ENCODE measurements around the gene TRAF2.

TRAF2 gene

DNA sequence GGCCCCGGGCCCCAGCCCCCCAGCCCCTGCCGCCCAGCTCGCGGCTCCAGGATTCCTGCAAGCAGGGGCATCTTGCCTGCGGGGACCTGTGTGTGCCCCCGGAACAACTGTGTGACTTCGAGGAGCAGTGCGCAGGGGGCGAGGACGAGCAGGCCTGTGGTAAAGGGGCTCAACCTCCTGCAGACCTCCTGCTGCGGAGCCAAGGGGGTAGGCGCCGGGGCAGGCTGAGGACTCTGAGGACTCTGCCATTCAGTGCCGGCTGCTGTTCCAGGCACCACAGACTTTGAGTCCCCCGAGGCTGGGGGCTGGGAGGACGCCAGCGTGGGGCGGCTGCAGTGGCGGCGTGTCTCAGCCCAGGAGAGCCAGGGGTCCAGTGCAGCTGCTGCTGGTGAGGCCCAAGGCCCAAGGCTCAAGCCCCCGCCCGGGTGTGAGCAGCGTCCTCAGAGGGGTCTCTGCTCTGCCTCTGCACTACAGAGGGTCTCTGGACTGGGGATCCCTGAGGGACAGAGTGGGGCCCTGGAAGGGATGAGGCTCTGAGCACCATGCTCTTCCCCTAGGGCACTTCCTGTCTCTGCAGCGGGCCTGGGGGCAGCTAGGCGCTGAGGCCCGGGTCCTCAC, 30.7 kb upstream of the TRAF2 start:
- H3K27ac ChIP-seq (ENCODE audit: low read depth, low read length), result peak overlapping the region; percentile 53; the same call in 1 of the 2 replicates
- no peak overlapping the region for H3K9ac ChIP-seq (ENCODE audit: low read length)
- no peak overlapping the region for H3K4me3 ChIP-seq (ENCODE audit: low read depth, low read length)

DNA sequence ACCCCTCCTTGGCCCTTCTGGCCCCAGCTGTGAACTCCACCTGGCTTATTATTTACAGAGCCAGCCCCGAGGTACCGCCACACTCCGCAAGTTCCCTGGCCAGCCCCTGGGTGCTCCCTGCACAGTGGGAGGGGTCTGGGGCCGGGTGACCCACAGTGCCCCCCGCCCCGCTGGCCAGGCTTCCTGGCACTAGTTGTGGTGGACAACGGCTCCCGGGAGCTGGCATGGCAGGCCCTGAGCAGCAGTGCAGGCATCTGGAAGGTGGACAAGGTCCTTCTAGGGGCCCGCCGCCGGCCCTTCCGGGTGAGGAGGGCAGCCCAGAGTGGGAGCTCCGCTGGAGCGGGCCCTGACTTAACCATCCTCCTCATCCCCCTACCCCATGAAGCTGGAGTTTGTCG, 30.2 kb upstream of the TRAF2 start:
- Histone ChIP-seq H3K36me3 (ENCODE audit: control insufficient read depth, insufficient read depth, low read length) (peaks cover 24% of the 10 kb centered on the region), H3K4me1 (ENCODE audit: control insufficient read depth, insufficient read depth, low read length) (no peaks in the 10 kb centered on the region), H3K27ac (ENCODE audit: low read depth, low read length) (peak overlapping the region; percentile 53; the same call in 1 of the 2 replicates), H3K9ac (ENCODE audit: low read length) (no peak overlapping the region), H3K27me3 (ENCODE audit: control insufficient read depth, insufficient read depth, low read length) (no peaks in the 10 kb centered on the region), H3K9me3 (ENCODE audit: control insufficient read depth, insufficient read depth, low read depth, low read length) (no peaks in the 10 kb centered on the region), H3K4me3 (ENCODE audit: low read depth, low read length) (no peak overlapping the region)

More for the DNA sequence above, 30.7 kb upstream of the TRAF2 start:
- H3K27me3 ChIP-seq (ENCODE audit: control insufficient read depth, insufficient read depth, low read length), result no peaks in the 10 kb centered on the region
- H3K4me1 ChIP-seq (ENCODE audit: control insufficient read depth, insufficient read depth, low read length), result no peaks in the 10 kb centered on the region
- H3K9me3 ChIP-seq (ENCODE audit: control insufficient read depth, insufficient read depth, low read depth, low read length), result no peaks in the 10 kb centered on the region
- H3K36me3 ChIP-seq (ENCODE audit: control insufficient read depth, insufficient read depth, low read length), result peaks cover 23% of the 10 kb centered on the region

DNA sequence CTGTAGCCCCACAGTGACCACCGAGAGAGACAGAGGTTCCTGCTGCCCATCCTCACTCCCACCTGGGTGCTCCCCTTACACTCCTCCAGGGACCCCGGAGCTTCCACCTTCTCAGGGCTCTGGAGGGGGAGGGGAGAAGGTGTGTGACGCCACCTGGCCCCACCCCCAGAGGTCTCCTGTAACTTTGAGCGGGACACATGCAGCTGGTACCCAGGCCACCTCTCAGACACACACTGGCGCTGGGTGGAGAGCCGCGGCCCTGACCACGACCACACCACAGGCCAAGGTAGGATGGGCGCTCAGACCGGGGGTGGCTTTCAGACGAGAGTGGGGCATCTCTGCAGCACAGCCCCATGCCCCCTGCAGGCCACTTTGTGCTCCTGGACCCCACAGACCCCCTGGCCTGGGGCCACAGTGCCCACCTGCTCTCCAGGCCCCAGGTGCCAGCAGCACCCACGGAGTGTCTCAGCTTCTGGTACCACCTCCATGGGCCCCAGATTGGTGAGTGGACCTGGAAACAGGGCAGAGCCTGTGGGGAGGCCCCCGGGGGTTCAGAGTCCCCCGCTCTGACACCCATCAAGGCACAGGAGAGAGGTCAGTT, 29.7 kb upstream of the TRAF2 start:
- no peak overlapping the region for H3K4me3 ChIP-seq (ENCODE audit: low read depth, low read length)
- H3K27ac ChIP-seq (ENCODE audit: low read depth, low read length), result no peak overlapping the region
- H3K9me3 ChIP-seq (ENCODE audit: control insufficient read depth, insufficient read depth, low read depth, low read length), result no peaks in the 10 kb centered on the region
- H3K36me3 ChIP-seq (ENCODE audit: control insufficient read depth, insufficient read depth, low read length), result peaks cover 24% of the 10 kb centered on the region
- H3K4me1 ChIP-seq (ENCODE audit: control insufficient read depth, insufficient read depth, low read length), result no peaks in the 10 kb centered on the region
- no peaks in the 10 kb centered on the region for H3K27me3 ChIP-seq (ENCODE audit: control insufficient read depth, insufficient read depth, low read length)
- no peak overlapping the region for H3K9ac ChIP-seq (ENCODE audit: low read length)

DNA sequence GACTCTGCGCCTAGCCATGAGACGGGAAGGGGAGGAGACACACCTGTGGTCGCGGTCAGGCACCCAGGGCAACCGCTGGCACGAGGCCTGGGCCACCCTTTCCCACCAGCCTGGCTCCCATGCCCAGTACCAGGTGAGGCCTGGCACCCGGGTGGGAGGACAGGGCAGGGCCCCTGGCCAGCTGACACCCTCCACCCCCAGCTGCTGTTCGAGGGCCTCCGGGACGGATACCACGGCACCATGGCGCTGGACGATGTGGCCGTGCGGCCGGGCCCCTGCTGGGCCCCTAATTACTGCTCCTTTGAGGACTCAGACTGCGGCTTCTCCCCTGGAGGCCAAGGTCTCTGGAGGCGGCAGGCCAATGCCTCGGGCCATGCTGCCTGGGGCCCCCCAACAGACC, 29.1 kb upstream of the TRAF2 start:
- H3K4me3 ChIP-seq (ENCODE audit: low read depth, low read length), result no peak overlapping the region
- no peak overlapping the region for H3K27ac ChIP-seq (ENCODE audit: low read depth, low read length)
- H3K9ac ChIP-seq (ENCODE audit: low read length), result no peak overlapping the region
- no peaks in the 10 kb centered on the region for H3K9me3 ChIP-seq (ENCODE audit: control insufficient read depth, insufficient read depth, low read depth, low read length)
- no peaks in the 10 kb centered on the region for H3K27me3 ChIP-seq (ENCODE audit: control insufficient read depth, insufficient read depth, low read length)
- H3K4me1 ChIP-seq (ENCODE audit: control insufficient read depth, insufficient read depth, low read length), result no peaks in the 10 kb centered on the region
- H3K36me3 ChIP-seq (ENCODE audit: control insufficient read depth, insufficient read depth, low read length), result peaks cover 26% of the 10 kb centered on the region

DNA sequence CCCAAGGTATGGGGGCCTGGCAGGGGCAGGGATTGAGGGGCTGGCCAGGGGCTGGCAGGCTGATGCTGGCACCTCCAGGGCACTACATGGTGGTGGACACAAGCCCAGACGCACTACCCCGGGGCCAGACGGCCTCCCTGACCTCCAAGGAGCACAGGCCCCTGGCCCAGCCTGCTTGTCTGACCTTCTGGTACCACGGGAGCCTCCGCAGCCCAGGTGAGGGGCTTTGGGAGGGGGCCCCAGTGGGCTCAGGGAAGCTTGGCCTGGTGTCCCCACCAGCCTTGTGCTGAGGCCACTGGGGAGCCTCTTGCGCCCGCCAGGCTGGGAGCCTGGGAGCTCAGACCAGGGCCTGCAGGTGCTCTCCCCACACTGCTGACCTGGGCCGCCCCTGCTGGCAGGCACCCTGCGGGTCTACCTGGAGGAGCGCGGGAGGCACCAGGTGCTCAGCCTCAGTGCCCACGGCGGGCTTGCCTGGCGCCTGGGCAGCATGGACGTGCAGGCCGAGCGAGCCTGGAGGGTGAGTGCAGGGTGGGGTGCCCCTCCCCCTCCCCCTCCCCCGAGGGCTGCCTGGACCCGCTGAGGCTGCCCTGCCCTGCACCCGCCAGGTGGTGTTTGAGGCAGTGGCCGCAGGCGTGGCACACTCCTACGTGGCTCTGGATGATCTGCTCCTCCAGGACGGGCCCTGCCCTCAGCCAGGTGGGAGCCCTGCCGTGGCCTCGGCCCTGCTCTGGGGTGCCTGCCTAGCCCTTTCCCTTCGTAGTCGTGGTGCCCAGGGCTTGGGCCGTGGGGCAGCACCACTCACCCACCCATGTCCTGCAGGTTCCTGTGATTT, 28.5 kb upstream of the TRAF2 start:
- H3K4me3 ChIP-seq (ENCODE audit: low read depth, low read length), result no peak overlapping the region
- peaks cover 32% of the 10 kb centered on the region for H3K36me3 ChIP-seq (ENCODE audit: control insufficient read depth, insufficient read depth, low read length)
- H3K27me3 ChIP-seq (ENCODE audit: control insufficient read depth, insufficient read depth, low read length), result no peaks in the 10 kb centered on the region
- H3K9me3 ChIP-seq (ENCODE audit: control insufficient read depth, insufficient read depth, low read depth, low read length), result no peaks in the 10 kb centered on the region
- no peak overlapping the region for H3K9ac ChIP-seq (ENCODE audit: low read length)
- H3K27ac ChIP-seq (ENCODE audit: low read depth, low read length), result no peak overlapping the region
- no peaks in the 10 kb centered on the region for H3K4me1 ChIP-seq (ENCODE audit: control insufficient read depth, insufficient read depth, low read length)

DNA sequence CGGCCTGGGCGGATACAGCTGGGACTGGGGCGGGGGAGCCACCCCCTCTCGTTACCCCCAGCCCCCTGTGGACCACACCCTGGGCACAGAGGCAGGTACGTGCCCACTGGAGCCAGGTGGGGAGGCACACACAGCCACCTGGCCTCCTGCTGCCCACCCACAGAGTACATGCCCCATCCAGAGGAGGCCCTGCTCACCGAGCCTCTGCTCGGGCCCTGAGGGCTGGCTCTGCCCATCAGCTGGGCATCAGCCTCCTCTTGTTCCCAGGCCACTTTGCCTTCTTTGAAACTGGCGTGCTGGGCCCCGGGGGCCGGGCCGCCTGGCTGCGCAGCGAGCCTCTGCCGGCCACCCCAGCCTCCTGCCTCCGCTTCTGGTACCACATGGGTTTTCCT, 27.9 kb upstream of the TRAF2 start:
- Histone ChIP-seq H3K9ac (ENCODE audit: low read length) (no peak overlapping the region), H3K4me1 (ENCODE audit: control insufficient read depth, insufficient read depth, low read length) (no peaks in the 10 kb centered on the region), H3K36me3 (ENCODE audit: control insufficient read depth, insufficient read depth, low read length) (peaks cover 38% of the 10 kb centered on the region), H3K4me3 (ENCODE audit: low read depth, low read length) (no peak overlapping the region), H3K27me3 (ENCODE audit: control insufficient read depth, insufficient read depth, low read length) (no peaks in the 10 kb centered on the region), H3K9me3 (ENCODE audit: control insufficient read depth, insufficient read depth, low read depth, low read length) (no peaks in the 10 kb centered on the region), H3K27ac (ENCODE audit: low read depth, low read length) (no peak overlapping the region)

DNA sequence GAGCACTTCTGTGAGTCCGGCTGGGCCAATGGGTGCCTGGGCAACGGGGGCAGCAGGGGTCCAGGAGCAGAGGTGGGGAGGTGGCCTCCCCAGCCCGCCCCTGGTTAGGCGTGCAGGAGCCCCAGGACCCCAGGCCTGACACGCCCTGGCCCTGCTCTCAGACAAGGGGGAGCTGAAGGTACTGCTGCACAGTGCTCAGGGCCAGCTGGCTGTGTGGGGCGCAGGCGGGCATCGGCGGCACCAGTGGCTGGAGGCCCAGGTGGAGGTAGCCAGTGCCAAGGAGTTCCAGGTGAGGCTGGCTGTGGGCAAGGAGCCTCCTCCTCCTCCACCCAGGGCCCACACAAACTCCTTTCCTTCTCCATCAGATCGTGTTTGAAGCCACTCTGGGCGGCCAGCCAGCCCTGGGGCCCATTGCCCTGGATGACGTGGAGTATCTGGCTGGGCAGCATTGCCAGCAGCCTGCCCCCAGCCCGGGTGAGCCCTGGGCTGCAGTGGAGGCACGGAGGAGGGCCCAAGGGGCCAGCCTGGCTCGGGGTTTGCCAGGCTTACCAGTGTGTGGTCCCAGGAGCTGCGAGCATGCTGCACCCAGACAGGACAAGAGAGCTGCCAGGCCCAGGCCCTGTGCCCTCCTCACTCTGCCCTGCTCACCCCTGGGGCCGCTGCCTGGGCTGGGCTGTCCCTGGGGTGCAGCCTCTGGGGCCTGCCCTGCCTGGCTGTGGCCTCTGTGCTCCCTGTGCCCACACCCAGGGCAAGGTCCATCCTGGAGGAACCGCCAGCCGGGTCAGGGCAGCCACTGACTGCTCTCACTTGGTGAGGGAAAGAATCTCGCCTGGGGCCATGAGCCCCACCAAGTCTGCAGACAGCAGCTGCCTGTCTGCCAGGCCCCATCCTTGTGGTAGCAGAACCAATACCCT, 27.2 kb upstream of the TRAF2 start:
- Histone ChIP-seq H3K27ac (ENCODE audit: low read depth, low read length) (no peak overlapping the region), H3K9me3 (ENCODE audit: control insufficient read depth, insufficient read depth, low read depth, low read length) (no peaks in the 10 kb centered on the region), H3K9ac (ENCODE audit: low read length) (no peak overlapping the region), H3K27me3 (ENCODE audit: control insufficient read depth, insufficient read depth, low read length) (no peaks in the 10 kb centered on the region), H3K4me3 (ENCODE audit: low read depth, low read length) (no peak overlapping the region), H3K36me3 (ENCODE audit: control insufficient read depth, insufficient read depth, low read length) (peaks cover 45% of the 10 kb centered on the region), H3K4me1 (ENCODE audit: control insufficient read depth, insufficient read depth, low read length) (no peaks in the 10 kb centered on the region)

DNA sequence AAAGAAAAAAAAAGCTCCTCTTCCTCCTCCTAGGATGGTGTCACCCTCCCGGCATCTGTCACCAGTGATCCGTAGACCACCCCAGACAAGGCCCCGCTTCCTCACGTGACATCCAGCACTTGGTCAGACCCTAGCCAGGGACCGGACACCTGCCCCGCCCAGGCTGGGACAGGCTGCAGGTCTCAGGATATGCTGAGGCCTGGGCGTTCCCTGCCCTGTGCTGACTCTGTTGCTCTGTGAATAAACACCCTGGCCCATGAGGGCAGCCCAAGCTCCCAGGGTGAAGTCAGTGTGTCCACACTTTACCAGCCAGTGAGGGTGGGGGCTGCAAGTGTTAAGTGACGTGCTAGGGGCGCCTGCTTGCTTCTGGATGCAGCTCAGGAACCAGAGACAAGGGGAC, 25.8 kb upstream of the TRAF2 start:
- Histone ChIP-seq H3K4me3 (ENCODE audit: low read depth, low read length) (no peak overlapping the region), H3K36me3 (ENCODE audit: control insufficient read depth, insufficient read depth, low read length) (peaks cover 51% of the 10 kb centered on the region), H3K27ac (ENCODE audit: low read depth, low read length) (no peak overlapping the region), H3K4me1 (ENCODE audit: control insufficient read depth, insufficient read depth, low read length) (peaks cover 4% of the 10 kb centered on the region; the same call in 1 of the 2 replicates), H3K9me3 (ENCODE audit: control insufficient read depth, insufficient read depth, low read depth, low read length) (no peaks in the 10 kb centered on the region), H3K27me3 (ENCODE audit: control insufficient read depth, insufficient read depth, low read length) (no peaks in the 10 kb centered on the region), H3K9ac (ENCODE audit: low read length) (peak overlapping the region; percentile 9)

DNA sequence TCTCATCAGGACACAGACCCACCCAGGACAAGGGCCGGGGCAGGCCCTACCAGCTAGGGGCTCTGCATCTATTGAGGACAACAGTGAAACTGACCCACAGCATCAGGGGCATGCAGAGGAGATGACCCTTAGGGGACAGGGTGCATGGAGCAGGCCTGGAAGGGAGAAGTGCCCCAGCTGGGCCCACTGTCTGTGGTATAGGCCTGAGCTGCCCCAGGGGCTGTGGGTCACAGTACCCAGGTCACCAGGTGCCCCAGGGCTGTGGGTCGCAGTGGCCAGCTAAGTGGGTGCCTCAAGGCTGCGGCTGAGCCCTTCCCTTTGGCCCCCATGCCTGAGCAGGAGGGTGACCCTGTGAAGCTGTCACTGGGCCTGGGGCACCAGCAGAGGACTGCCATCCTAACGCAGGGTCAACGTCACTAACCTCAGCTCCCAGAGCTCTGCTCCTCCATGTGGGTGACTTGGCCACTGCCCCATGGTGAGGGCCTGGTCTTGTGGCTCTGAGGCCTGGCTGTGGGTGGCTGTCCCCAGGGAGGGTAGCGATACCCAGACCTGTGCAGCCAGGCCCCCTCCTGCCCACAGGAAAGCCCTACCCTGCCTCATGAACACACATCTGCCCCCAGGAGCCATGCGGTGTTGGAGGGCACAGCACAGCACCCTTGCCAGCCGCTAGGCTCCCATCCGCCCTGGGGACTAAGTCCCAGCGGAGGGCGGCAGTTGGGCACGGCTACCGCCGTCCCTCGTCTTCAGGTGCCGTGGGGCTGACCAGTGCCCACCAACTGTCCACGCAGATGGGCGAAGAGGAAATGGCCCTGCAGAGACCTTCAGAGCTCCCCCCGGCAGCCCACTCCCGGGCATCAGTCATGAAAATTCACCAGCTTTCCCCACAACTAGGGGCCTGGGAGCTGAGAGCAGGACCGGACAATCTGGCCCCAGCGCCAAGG, 25.1 kb upstream of the TRAF2 start:
- H3K9me3 ChIP-seq (ENCODE audit: control insufficient read depth, insufficient read depth, low read depth, low read length), result no peaks in the 10 kb centered on the region
- H3K27me3 ChIP-seq (ENCODE audit: control insufficient read depth, insufficient read depth, low read length), result no peaks in the 10 kb centered on the region
- no peak overlapping the region for H3K4me3 ChIP-seq (ENCODE audit: low read depth, low read length)
- H3K36me3 ChIP-seq (ENCODE audit: control insufficient read depth, insufficient read depth, low read length), result peaks cover 51% of the 10 kb centered on the region
- H3K9ac ChIP-seq (ENCODE audit: low read length), result peak overlapping the region; percentile 9
- H3K27ac ChIP-seq (ENCODE audit: low read depth, low read length), result no peak overlapping the region
- peaks cover 4% of the 10 kb centered on the region; the same call in 1 of the 2 replicates for H3K4me1 ChIP-seq (ENCODE audit: control insufficient read depth, insufficient read depth, low read length)
